ENCODE data around the gene STAT4. TPM values are rescaled to one million over a fixed set of nuclear protein-coding genes. Genes with fewer than 3 reads are reported as not detected.

The STAT4 gene
- polyA plus RNA-seq, 1 of the 3 experiments (the other 2 are of a cell fraction) = 0.12 TPM

DNA sequence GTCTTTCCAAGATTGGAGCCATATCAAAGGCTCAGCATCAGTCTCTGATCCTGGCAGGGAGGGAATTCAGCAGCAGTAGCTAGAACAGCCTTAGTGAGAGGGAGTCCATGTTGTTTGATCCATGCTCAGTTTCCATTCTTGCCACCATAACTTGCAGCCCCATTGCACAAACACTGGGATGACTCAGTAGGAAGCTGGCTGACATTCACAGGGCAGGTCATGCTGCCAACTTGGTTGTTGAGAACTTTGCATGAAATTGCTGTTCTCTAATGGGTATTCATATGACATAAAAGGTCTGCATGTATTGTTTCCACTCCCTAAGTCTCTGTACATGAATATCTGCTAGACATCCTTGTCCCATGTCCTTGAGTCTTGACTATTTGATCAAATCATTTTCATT is 29.9 kb upstream of the STAT4 start:
- Histone ChIP-seq H3K4me2 (no peak overlapping the region), H2AFZ (ENCODE audit: low read depth) (no peak overlapping the region), H3F3A (replicated peaks; ENCODE audit: insufficient read depth) (no peaks in the 10 kb centered on the region), H3K9me3 (no peaks in the 10 kb centered on the region), H3K36me3 (replicated peaks in 1 of 2; ENCODE audit: control insufficient read depth in 1 of 2, insufficient read depth in 2 of 2, low read length in 1 of 2) (no peaks in the 10 kb centered on the region), H3K9ac (no peak overlapping the region), H3K4me1 (ENCODE audit: control insufficient read depth in 1 of 2, insufficient read depth in 2 of 2, low read depth in 1 of 2, low read length in 1 of 2) (no peaks in the 10 kb centered on the region; a peak in 2 of 4 replicates), H3K4me3 (ENCODE audit: low read depth in 2 of 2, low read length in 1 of 2) (no peak overlapping the region), H3K27me3 (ENCODE audit: insufficient read depth) (no peaks in the 10 kb centered on the region), H3K27ac (ENCODE audit: low read depth in 2 of 2, low read length in 1 of 2) (no peak overlapping the region), H3K9me2 (no peaks in the 10 kb centered on the region), H4K20me1 (ENCODE audit: insufficient read depth) (no peaks in the 10 kb centered on the region), H3K79me2 (ENCODE audit: insufficient read depth) (no peaks in the 10 kb centered on the region)
- DNase-seq = no peak
- ChIA-PET CTCF (interaction anchor here (0.7 to 1.7 kb wide), 3 partner anchors 25 to 341 kb away, joined by 3 to 4 read pairs (median 3); no protein-coding TSS in a partner anchor), POLR2A (no interaction called here)
- TF ChIP-seq MXI1 (IDR thresholded peaks at IDR 0.05; ENCODE audit: low read depth, low read length) (no peak), RXRA (IDR thresholded peaks at IDR 0.05; ENCODE audit: borderline replicate concordance, low read depth) (no peak), FOSL2 (IDR thresholded peaks at IDR 0.05; ENCODE audit: borderline replicate concordance, low read depth) (peak; percentile 19; the same call in 1 of the 2 replicates)

DNA sequence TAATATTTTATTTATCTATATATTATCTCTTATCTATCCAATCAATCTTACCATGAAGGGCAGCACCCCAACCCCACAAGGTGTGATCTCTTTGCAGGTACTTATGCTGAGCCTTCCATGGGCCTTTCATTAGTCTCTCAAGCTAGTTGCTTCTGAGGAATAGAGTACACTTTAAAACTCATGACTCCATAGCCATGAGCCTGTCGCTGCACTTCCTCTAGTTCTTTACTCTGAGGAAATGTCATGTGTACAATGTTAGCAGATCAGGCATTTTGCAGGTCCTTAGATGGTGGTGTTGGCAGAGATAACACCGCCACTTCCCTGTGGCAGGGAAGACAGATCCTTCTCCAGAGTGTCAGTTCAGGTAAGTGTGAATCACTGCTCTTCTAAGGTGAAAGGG is 29.5 kb upstream of the STAT4 start:
- POLR2A ChIA-PET = no interaction called here
- Histone ChIP-seq H3K9me3 (no peaks in the 10 kb centered on the region), H3K9me2 (no peaks in the 10 kb centered on the region), H4K20me1 (ENCODE audit: insufficient read depth) (no peaks in the 10 kb centered on the region), H3F3A (replicated peaks; ENCODE audit: insufficient read depth) (no peaks in the 10 kb centered on the region), H3K27ac (ENCODE audit: low read depth in 2 of 2, low read length in 1 of 2) (no peak overlapping the region), H3K4me1 (ENCODE audit: control insufficient read depth in 1 of 2, insufficient read depth in 2 of 2, low read depth in 1 of 2, low read length in 1 of 2) (no peaks in the 10 kb centered on the region; a peak in 2 of 4 replicates), H3K9ac (no peak overlapping the region), H2AFZ (ENCODE audit: low read depth) (no peak overlapping the region), H3K79me2 (ENCODE audit: insufficient read depth) (no peaks in the 10 kb centered on the region), H3K36me3 (replicated peaks in 1 of 2; ENCODE audit: control insufficient read depth in 1 of 2, insufficient read depth in 2 of 2, low read length in 1 of 2) (no peaks in the 10 kb centered on the region), H3K4me3 (ENCODE audit: low read depth in 2 of 2, low read length in 1 of 2) (no peak overlapping the region), H3K4me2 (no peak overlapping the region), H3K27me3 (ENCODE audit: insufficient read depth) (no peaks in the 10 kb centered on the region)
- DNase-seq = no peak
- WGBS (ENCODE audit: low lambda C conversion rate) = 100% methylated on average over 2 of the region's 2 CpGs
- TF ChIP-seq RAD21 (IDR thresholded peaks at IDR 0.05; ENCODE audit: low read length) (no peak), RXRA (IDR thresholded peaks at IDR 0.05; ENCODE audit: borderline replicate concordance, low read depth) (no peak), POLR2AphosphoS5 (IDR thresholded peaks at IDR 0.05; ENCODE audit: low read depth, low read length) (no peak), EZH2phosphoT487 (IDR thresholded peaks at IDR 0.05; ENCODE audit: borderline replicate concordance, low read depth) (no peak), GATA2 (CRISPR knock-in tag; IDR thresholded peaks at IDR 0.05) (no peak), FOSL2 (IDR thresholded peaks at IDR 0.05; ENCODE audit: borderline replicate concordance, low read depth) (no peak), TEAD4 (IDR thresholded peaks at IDR 0.05; ENCODE audit: borderline replicate concordance, insufficient read depth) (no peak), FOXM1 (IDR thresholded peaks at IDR 0.05; ENCODE audit: low read depth) (no peak), JUND (IDR thresholded peaks at IDR 0.05) (no peak), RCOR1 (IDR thresholded peaks at IDR 0.05; ENCODE audit: low read length) (no peak), TCF12 (IDR thresholded peaks at IDR 0.05) (no peak), MXI1 (IDR thresholded peaks at IDR 0.05; ENCODE audit: low read depth, low read length) (no peak), ELF1 (IDR thresholded peaks at IDR 0.05) (no peak), CHD2 (IDR thresholded peaks at IDR 0.05; ENCODE audit: low read length, partially characterized antibody) (no peak), SIN3A (IDR thresholded peaks at IDR 0.05; ENCODE audit: borderline replicate concordance, low read depth, low read length) (no peak), NFIC (IDR thresholded peaks at IDR 0.05; ENCODE audit: borderline replicate concordance) (no peak)
- TF ChIP-seq, protein P1, sequence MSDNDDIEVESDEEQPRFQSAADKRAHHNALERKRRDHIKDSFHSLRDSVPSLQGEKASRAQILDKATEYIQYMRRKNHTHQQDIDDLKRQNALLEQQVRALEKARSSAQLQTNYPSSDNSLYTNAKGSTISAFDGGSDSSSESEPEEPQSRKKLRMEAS (IDR thresholded peaks at IDR 0.05; ENCODE audit: low read depth) = no peak
- TF ChIP-seq, protein P2, sequence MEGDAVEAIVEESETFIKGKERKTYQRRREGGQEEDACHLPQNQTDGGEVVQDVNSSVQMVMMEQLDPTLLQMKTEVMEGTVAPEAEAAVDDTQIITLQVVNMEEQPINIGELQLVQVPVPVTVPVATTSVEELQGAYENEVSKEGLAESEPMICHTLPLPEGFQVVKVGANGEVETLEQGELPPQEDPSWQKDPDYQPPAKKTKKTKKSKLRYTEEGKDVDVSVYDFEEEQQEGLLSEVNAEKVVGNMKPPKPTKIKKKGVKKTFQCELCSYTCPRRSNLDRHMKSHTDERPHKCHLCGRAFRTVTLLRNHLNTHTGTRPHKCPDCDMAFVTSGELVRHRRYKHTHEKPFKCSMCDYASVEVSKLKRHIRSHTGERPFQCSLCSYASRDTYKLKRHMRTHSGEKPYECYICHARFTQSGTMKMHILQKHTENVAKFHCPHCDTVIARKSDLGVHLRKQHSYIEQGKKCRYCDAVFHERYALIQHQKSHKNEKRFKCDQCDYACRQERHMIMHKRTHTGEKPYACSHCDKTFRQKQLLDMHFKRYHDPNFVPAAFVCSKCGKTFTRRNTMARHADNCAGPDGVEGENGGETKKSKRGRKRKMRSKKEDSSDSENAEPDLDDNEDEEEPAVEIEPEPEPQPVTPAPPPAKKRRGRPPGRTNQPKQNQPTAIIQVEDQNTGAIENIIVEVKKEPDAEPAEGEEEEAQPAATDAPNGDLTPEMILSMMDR (IDR thresholded peaks at IDR 0.05) = no peak
- TF ChIP-seq, protein P3, sequence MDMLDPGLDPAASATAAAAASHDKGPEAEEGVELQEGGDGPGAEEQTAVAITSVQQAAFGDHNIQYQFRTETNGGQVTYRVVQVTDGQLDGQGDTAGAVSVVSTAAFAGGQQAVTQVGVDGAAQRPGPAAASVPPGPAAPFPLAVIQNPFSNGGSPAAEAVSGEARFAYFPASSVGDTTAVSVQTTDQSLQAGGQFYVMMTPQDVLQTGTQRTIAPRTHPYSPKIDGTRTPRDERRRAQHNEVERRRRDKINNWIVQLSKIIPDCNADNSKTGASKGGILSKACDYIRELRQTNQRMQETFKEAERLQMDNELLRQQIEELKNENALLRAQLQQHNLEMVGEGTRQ (IDR thresholded peaks at IDR 0.05; ENCODE audit: borderline replicate concordance, low read depth, low read length) = no peak
- TF ChIP-seq, protein P4, sequence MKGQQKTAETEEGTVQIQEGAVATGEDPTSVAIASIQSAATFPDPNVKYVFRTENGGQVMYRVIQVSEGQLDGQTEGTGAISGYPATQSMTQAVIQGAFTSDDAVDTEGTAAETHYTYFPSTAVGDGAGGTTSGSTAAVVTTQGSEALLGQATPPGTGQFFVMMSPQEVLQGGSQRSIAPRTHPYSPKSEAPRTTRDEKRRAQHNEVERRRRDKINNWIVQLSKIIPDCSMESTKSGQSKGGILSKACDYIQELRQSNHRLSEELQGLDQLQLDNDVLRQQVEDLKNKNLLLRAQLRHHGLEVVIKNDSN (IDR thresholded peaks at IDR 0.05; ENCODE audit: borderline replicate concordance, low read depth) = no peak
- CTCF ChIA-PET = interaction anchor here (1.6 to 1.7 kb wide), 2 partner anchors 25 to 341 kb away, joined by 3 to 4 read pairs; no protein-coding TSS in a partner anchor
